NB4 (cell line): Measurements from ENCODE around the gene ANO1.

Experiments used
- CTCF ChIP-seq: IDR thresholded peaks from one replicate; pipeline ENCODE4 v1.5.1; 2012; ENCODE audit warnings: low read depth, low read length
- MYC ChIP-seq: IDR thresholded peaks from 2 replicates; pipeline ENCODE4 v1.6.1; 2011; ENCODE audit warnings: low read depth, low read length
- POLR2A ChIP-seq: IDR thresholded peaks from 2 replicates; pipeline ENCODE4 v1.6.1; 2011; ENCODE audit warnings: mild to moderate bottlenecking; ENCODE audit not compliant: insufficient read length; ENCODE audit errors: extremely low read depth

- TF ChIP-seq CTCF, result no peak
- no peak for TF ChIP-seq POLR2A
- TF ChIP-seq MYC, result no peak
Measured at GRCh38 chr11:70119502-70119901, 41.4 kb downstream of the ANO1 start.
